Esophagus muscularis mucosa (tissue), 4 donors: ENCODE results near the gene NDUFS5.

Experiments used
- CTCF ChIP-seq, 3 experiments: fragments of 200-600 bp in 2 of 3; fragments of 450-650 bp in 1 of 3; sonication (generic) in 2 of 3; IDR thresholded peaks; one replicate each; pipeline ENCODE4 v1.5.1; 2017 to 2019; ENCODE audit warnings: antibody characterized with exemption in 3 of 3, mild to moderate bottlenecking in 2 of 3, moderate library complexity in 1 of 3
- EP300 ChIP-seq: sonication (generic); formaldehyde crosslinking; IDR thresholded peaks from one replicate; pipeline ENCODE4 v1.6.1; 2017; ENCODE audit warnings: antibody characterized with exemption
- POLR2A ChIP-seq: fragments of 450-650 bp; IDR thresholded peaks from one replicate; pipeline ENCODE4 v1.6.1; 2017; ENCODE audit warnings: antibody characterized with exemption, moderate library complexity, mild to moderate bottlenecking, low read depth
- POLR2AphosphoS5 ChIP-seq, 2 donors: sonication (generic); formaldehyde crosslinking; IDR thresholded peaks; one replicate each; pipeline ENCODE4 v1.6.1; 2017; ENCODE audit warnings: antibody characterized with exemption in 2 of 2

GRCh38 chr1:39006726-39007645, 19.2 kb upstream of the NDUFS5 start:
- TF ChIP-seq POLR2AphosphoS5 (IDR thresholded peaks at IDR 0.05), result no peak
- TF ChIP-seq POLR2A, result no peak
- TF ChIP-seq CTCF (IDR thresholded peaks at IDR 0.05), result no peak
- no peak for TF ChIP-seq EP300
